Activated effector memory CD4-positive, alpha-beta T cell treated with Interleukin-2 at 50 U/mL for 16 hours (primary cell): ENCODE measurements around the gene CUL1.

Experiments used
- DNase-seq: peaks from one replicate; pipeline ENCODE4 v3.0.0-alpha.2; 2020

Gene CUL1

DNA sequence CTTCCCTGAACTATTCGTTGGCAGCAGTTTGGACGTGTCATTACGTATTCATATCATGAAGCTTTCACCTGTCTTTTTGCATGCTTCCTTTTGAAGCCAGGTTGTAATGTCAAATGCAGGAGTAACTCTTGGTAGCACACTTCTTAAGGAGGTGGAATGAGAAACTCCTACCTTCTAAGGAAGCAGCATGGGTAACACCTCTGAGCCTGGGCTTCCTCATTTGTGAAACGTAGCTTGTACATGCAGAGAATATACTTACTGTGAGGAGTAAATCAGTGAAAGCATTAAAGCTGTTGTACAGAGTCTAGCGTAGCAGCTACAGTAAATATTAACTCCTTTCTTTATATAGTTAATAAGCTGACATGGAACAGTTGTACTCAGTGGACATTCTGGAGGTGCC, 21.1 kb downstream of the CUL1 start:
- DNase-seq: no peak

DNA sequence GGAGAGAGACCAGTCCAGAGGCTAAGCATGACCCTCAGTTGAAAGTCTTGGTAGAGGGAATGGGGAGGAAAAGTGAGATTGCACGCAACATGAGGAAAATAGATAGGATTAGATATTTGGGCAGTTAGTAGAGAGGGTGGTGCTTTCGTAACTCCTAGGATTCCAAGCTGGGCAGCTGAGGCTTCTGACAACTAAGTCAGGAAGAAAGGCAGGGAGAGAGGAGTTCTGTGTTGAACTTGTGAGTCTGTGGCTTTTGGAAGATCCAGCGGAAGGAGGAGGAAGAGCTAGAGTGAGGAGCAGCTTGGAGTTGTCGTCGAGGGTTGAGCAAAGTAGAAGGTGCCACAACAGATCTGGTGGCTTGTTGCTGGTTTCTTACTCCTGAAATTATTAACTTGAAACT, 21.8 kb downstream of the CUL1 start:
- no peak for DNase-seq

DNA sequence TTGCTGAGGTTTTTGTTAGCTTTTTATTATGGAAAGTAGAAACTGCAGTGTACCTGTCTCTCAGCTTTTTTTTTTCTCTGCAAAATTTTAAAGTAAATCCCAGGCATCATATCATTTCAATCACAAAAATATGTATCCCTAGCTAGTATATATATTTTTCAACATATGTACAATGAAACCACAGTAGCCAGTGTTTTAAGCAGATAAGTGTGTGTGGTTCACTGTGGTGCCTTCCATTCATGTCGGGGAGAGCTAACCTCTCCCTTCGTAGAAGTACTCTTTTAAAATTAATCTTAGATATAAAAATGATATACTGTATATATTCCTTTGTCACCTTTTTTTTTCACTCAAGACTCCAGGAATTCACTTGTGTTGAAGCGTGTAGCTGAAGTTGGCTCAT, 22.7 kb downstream of the CUL1 start:
- no peak for DNase-seq

DNA sequence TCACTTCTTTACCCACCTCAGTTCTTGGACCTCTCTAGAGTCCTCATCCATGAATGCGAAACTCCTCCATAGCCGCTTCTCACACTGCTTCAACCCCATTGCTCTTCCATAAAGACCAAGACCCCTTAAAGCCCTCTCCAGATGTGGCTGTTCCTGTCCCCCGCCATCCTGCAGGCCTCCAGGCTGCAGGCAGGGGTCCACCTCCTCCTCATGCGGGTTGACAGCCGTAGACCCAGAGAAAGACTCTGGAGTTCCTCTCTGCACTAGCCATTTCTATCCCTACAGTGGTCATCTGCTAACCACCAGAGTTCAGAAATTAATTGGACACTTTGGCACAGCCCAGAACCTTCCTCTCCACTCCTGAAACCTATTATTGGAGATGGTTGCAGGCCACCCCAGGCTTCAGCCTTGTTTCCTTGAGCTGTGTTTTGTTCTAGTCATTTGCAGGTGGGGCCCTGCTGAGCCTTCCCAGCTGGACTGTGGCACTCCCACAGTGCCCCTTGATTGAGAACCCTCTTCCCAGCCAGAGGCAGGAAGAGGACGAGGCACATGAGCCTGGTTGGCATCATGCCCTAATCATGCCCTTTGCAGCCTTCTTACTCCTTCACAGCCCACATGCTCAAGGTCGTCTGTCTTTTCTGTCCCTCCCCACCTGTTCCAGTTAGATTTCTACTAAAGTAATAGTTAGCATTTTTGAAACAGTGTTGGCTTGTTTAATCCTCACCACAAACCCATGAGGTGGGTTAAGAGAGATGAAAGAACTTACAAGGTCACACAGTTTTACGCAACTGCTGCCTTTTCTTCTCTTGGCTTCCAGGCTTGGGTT, 23.9 kb downstream of the CUL1 start:
- DNase-seq: no peak

DNA sequence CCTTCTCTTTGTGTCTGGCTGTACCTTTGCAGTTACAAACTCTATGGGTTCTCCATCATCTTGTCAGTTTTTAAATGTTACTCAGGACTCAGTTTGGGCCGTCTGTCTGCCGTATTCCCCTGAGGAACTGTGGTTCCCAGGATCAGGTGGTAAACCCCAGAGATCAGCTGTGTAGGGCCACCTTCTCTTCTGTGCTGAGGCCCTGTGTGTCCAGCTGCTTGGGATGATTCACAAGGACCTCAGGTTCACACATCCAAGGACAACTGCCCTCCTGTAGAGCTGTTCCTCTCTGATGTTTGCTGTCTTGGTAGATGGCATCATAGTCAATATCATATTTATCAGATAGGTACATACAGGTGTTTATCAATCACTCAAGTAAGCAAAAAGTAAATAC, 24.5 kb downstream of the CUL1 start:
- DNase-seq: no peak

DNA sequence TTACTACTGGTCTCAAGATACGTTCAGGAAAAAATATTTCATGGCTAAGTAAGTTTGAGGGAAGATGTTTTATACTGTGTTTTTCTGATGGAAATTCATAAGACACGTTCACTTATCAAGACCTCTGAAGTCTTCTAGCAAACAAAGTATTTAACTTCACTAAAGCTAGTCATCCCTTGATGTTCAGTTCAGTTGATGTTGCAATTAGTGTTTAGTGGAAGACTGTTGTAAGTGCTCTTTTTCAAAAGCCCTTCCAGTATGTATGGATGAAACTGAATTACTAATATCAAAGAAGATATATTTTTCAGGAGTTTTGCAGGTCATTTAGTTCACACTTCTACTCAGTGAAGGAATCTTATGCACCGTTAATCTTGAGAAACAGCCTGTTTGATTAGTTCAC, 25.1 kb downstream of the CUL1 start:
- DNase-seq: no peak

DNA sequence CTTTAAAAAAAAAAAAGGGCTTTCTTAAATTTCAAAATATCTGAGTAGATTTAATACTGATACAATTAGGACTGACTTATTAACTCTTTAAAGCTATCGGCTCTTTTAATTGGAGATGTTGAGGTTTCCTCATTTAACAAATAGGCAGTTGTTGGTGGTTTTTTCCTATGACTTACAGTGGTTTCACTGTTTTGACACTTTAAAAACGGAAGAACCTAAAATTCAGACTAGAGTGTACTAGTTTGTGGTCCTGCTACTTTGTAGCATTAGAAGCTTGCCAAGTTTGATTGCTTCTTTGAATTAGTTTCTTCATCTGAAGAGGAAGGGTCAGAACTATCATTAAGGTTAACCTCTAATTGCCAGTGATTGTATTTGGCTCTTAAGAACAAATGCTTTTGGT, 27.7 kb downstream of the CUL1 start:
- no peak for DNase-seq

DNA sequence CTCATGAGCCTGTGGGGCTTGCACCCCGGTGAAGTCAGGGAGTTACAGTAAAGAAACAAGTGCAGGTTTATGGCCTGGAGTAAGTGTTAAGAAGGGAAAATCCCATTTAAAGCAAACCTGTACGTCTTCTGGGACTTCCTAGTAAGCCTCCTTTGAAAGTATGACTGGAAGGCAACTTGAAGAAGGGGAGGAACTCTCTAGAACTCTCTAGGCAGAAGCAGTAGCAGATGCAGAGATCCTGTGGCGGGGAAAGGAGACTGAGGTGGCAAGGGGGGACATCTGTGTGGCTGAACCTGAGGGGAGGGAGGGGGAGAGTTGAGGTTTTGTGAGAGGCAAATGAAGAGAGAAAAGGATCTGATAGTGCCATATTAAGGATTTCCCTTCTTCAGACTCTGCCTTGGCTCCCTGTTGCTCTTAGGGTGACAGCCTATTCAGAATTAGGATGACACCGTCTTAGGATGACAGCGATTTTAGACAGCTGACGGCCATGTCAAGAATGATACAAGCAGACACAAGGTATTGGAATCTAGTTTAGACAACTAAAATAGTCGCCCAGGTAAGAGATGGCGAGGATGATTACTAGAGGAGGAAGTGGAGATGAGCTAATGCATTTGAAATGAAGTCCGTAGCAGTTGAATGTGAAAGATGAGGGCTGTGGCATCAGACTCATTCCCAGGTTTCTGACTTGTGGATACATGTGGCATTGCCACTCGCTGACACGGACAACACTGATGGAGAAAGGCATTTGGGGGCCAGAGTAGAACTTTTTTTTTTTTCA, 29.0 kb downstream of the CUL1 start:
- no peak for DNase-seq

DNA sequence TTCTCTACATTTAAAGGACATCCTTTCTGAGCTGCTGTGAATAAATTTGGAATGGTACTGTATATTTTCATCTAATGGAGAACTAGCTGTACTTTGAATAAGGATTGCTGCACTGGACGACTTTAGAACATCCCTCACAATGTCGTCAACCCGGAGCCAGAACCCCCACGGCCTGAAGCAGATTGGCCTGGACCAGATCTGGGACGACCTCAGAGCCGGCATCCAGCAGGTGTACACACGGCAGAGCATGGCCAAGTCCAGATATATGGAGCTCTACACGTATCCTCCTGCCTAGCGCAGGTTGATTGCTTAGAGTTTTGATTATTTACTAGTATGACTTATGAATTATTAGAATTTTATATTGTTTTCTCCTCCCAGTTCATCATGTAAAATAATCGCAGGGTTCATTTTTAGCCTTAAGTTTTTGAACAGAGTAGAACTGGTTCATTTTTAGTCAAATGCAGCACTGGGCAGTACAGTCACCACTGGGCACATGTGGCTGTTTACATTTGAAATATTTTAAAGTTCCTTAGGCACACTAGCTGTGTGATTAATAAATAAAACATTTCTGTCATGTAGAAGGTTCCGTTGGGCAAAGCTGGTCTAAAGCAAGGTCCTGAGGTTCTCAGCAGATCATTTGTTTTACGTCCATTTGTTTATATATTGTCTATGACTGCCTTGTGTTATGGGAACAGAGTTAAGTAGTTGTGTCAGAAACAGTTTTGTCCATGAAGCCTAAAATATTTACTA, 31.5 kb downstream of the CUL1 start:
- no peak for DNase-seq

DNA sequence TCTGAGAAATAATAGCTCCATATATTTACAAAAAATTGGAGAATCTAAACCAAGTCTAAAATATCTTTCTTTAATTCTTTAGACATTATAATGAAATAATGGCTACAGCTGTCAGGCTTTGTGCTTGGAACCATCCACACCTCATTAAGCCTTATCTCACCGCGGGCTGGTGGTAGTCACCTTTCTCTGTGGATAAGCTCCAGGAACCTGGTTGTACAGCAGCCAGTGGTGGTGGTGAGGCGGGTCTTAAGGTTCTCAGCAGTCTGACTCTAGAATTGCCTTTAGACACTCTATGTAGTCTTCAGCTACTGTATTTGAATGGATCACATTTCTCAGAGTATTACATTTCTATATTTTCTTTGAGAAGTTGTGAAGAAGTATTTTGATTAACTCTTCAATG, 34.2 kb downstream of the CUL1 start:
- DNase-seq: no peak

DNA sequence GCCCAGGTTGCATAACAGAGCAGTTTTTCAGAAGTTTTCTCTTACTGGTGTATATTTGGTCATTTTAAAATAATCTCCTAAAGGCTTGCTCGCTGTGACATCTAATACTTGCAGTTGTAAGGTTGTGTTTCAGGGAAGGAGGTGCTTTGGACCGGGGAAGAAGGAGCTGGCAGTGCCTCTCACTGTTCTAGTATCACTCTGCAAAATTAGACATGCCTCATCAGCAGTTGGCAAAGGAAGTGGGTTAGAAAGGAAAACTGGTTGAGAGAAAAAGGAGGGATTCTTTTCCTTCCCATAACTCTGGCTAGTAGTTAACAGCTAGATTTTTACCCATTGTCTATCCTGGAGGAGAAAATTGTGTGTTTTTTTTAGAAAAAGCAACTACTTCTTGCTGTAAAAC, 34.8 kb downstream of the CUL1 start:
- no peak for DNase-seq

DNA sequence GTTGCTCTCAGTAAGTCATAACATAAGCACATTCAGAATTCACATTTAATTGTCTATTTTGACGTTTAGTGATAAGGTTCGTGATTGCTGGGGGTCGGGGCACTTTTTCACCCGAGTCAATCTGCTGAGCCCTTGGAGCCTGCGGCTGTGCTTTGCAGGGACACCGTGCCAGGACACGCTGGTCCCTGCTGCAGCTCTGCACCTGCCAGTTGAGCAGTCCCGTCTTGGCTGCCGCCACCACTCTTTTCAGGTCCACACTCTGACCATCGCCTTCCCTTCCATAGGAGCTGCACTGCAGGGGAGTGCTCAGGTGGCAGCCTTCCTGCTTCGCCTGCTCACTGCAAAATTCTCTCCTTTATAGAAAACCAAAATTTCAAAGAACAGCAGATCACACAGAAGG, 36.4 kb downstream of the CUL1 start:
- no peak for DNase-seq

DNA sequence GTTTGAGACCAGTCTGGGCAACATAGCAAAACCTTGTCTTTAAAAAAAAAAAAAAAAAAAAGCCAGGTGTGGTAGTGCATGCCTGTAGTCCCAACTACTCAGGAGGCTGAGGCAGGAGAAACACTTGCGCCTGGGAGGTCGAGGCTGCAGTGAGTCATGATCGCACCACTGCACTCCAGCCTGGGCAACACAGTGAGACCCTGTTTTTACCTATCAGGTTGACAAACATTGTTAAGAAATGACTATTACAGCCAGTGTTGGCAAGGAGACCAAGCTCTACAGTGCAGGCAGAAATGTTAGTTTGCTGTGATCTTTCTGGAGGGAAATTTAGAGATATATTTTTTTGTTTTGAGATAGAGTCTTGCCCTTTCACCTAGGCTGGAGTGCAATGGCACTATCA, 37.3 kb downstream of the CUL1 start:
- no peak for DNase-seq

DNA sequence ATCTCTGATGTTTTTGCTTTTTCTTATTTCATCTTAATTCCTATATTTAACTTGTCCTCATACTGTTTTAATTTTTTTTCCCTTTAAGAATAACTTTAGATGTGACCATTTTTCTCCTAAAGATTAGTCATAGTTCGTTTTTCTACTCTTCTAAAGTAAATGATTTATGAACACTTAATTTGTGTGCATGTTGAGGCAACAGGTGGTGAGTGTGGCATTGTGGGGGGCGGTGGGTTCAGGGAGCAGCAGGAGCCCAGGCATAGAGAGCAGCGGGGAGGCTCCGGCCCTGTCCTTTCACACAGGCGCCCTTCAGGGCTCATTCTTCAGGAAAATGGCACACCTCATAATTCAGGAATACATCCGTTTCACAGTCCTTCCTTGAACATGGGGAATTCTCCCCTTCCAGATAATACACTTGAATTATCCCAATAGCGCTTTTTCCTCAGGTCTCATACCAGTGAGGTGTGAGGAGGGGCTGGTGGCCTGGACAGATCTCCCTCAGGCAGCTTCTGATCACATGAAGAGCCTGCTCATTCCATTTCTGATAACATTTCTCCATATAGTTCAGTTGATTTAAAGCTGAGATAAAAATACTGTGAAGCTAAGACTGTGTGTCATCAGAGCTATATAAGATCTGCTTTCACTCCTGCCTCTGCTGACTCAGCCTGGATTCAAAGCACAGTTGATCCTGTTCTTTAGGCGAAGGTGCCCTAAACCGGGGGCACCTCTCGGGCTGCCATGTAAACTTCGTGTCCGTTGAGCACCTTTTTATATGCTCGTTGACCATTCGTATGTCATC, 40.2 kb downstream of the CUL1 start:
- no peak for DNase-seq

DNA sequence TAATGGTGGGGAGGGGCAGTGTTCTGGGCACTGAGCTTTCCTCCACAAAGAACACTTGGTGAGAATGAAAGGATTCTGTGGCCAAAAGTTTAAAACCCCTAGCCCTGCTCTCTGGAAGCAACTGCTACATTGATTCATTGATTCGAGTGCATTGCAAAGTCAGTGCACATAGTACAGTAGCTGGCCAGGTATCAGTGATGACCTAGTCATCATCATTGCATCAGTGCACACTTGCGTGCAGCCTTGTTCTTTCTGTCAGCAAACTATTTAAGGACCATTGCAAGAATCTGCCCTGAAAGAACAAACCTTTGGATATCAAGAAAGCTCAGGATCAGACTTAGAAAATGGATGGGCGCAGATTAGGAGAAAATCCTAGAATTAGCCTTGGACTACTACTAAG, 47.4 kb downstream of the CUL1 start:
- no peak for DNase-seq

DNA sequence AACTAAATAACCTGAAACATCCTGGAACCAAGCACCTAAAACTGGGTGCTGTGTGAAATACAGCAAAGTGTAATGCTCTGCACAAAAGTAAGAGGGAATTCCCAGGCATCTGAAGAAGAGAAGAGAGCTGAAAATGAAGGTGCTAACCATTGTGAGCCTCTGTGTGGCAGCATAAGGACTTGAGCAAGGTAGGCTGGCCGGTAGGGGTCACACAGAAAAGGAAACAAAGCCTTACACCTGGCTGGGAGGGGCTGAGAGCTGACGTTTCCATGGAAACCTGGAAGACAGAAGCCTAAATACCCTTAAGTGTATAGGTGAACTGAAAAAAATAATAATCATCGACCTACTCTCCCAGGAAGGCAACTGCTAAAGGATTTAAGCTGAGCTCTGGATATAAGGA, 48.6 kb downstream of the CUL1 start:
- DNase-seq: no peak

DNA sequence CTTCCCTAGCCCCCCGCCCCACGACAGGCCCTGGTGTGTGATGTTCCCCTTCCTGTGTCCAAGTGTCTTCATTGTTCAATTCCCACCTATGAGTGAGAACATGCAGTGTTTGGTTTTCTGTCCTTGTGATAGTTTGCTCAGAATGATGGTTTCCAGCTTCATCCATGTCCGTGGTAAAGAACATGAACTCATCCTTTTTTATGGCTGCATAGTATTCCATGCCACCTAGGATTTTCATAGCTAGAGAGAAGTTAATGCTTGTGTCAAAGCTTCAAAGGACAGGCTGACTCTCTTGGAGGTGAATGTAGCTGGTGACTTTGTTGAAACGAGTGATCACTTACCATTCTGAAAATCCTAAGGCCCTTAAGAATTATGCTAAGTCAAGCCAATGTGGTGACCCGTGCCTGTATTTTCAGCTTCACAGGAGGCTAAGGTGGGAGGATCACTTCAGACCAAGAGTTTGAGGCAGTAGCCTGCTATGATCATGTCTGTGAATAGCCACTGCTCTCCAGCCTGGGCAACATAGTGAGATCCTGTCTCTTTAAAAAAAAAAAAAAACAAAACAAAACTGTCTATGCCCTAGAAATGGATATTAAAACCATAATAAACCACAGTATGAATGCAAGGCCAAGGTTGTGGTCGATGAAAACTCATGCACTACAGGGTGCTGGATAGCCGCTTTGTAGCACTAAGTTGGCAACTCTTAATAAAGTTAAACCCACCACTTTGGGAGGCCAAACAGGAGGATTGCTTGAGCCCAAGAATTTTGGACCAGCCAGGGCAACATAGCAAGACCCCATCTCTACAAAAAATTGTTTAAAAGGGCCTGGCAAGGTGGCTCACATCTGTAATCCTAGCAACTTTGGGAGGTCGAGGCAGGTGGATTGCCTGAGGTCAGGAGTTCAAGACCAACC, 52.0 kb downstream of the CUL1 start:
- no peak for DNase-seq

DNA sequence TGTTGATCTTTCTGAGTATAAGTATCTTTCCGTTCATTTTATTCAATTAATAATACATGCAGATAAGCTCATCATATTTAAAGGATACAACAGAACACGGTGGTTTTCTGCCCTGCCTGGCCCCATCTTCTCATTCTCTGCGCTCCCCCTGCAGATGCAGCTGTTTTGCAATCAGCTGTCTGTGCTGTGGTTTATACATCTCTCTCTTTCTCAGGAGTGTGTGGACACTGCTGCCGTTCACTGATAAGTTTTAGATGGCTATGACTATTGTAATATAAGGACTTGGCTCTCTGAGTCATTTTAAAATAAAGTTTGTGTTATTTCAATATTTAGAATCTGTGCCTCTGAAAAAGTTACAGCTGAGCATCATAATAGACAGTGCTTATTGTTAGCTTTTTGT, 54.5 kb downstream of the CUL1 start:
- no peak for DNase-seq

DNA sequence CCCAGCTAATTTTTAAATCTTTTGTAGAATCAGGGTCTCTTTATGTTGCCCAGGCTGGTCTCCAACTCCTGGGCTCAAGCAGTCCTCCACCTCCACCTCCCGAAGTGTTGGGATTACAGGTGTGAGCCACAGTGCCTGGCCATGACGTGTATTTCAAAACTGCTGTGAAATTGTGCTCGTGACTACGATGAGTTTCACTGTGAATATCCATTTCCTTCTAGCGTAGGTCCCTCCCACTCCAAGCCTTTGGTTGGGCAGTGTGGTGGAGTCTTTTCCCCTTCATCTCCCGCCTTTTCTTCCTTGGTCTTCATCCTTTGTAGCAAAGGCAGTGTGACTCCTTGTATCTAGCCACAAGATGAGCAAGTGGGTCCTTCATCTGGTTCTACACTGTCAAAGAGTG, 56.2 kb downstream of the CUL1 start:
- no peak for DNase-seq

DNA sequence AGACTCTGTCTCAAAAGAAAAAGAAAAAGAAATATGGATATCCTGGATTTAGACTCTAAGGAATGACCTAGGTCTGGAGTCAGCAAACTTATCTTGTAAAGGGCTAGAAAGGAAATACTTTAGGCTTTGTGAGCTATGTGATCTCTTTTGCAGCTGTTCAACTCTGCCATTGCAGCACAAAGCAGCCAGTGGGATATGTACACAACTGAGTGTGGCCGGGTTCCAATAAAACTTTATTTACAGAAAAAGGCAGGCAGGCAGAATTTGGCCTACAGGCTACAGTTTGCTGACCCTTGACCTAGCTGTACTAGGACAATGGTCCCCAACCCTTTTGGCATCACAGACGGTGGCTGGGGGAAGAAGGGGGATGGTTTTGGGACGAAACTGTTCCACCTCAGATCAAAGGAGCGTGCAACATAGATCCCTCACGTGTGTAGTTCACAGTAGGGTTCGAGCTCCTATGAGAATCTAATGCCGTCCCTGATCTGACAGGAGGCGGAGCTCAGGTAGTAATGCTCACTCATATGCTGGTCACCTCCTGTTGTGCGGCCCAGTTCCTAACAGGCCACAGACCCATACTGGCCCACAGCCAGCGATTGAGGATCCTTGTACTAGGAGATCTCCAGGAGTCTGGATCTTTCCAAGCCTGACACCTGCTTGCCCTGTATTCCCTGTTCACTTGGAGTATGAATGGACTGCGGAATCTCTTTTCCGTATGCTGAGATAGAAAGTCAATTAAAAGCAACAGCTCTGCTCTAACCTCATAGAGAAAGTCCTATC, 63.0 kb downstream of the CUL1 start:
- DNase-seq: no peak

DNA sequence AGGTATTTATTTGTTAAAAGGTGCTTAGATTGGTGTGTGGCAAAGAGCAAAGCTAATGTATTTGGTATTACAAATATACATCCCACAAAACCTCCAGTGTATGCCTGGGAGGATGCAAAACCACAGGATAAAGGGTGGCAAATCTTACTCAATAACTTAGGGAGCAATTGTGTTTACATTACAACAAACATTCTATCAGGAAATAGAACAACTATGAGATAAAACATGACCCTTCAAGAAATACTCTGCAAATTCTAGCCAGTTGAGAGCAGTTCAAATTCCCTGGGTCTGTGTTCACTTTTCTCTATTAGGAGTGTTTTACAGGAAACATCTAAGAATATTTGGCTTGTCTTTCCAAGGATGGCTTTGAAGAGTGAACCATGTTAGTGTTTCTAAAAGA, 64.9 kb downstream of the CUL1 start:
- no peak for DNase-seq
